BE2C (cell line): ENCODE results near the gene DLG2.
A peak's percentile ranks its signal among the peaks of the same experiment; 100 is the strongest.

Source experiments
- DNase-seq: peaks from one replicate; pipeline ENCODE4 v3.0.0-alpha.2; 2020
- H3K27me3 ChIP-seq: fragments of 250-450 bp; sonication (Bioruptor Pico); 2 replicates; pipeline ENCODE4 v1.5.1; 2020; ENCODE audit warnings: mild to moderate bottlenecking
- H3K36me3 ChIP-seq: fragments of 250-450 bp; sonication (Bioruptor Pico); 2 replicates; pipeline ENCODE4 v1.5.1; 2020; ENCODE audit warnings: mild to moderate bottlenecking
- H3K4me1 ChIP-seq: fragments of 250-450 bp; sonication (Bioruptor Pico); 2 replicates; pipeline ENCODE4 v1.5.1; 2020
- H3K4me3 ChIP-seq: 2 replicates; pipeline ENCODE4 v1.5.1; 2011; ENCODE audit warnings: low read depth, low read length
- H3K9me3 ChIP-seq: fragments of 250-450 bp; sonication (Bioruptor Pico); 2 replicates; pipeline ENCODE4 v1.5.1; 2020
- CTCF ChIP-seq: IDR thresholded peaks from 2 replicates; pipeline ENCODE4 v1.5.1; 2012; ENCODE audit warnings: mild to moderate bottlenecking, low read depth, low read length

The DLG2 gene

GRCh38 chr11:84234011-84234410 is 1393.1 kb downstream of the DLG2 start:
- H3K36me3 ChIP-seq: no peaks in the 10 kb centered on the region
- H3K27me3 ChIP-seq: no peaks in the 10 kb centered on the region
- peaks cover 23% of the 10 kb centered on the region for H3K4me1 ChIP-seq
- no peaks in the 10 kb centered on the region for H3K9me3 ChIP-seq
- H3K4me3 ChIP-seq: no peak overlapping the region
- DNase-seq: peak; percentile 13
- no peak for TF ChIP-seq CTCF

- H3K36me3 ChIP-seq: no peaks in the 10 kb centered on the region
- H3K4me1 ChIP-seq: peaks cover 29% of the 10 kb centered on the region
- no peak overlapping the region for H3K4me3 ChIP-seq
- no peak for DNase-seq
- TF ChIP-seq CTCF: no peak
- H3K9me3 ChIP-seq: no peaks in the 10 kb centered on the region
- no peaks in the 10 kb centered on the region for H3K27me3 ChIP-seq
Measured at GRCh38 chr11:84232511-84232910, 1394.6 kb downstream of the DLG2 start.

GRCh38 chr11:84230402-84230801 is 1396.7 kb downstream of the DLG2 start:
- H3K9me3 ChIP-seq: no peaks in the 10 kb centered on the region
- no peaks in the 10 kb centered on the region for H3K36me3 ChIP-seq
- H3K4me3 ChIP-seq: no peak overlapping the region
- H3K27me3 ChIP-seq: no peaks in the 10 kb centered on the region
- no peak for TF ChIP-seq CTCF
- peaks cover 29% of the 10 kb centered on the region for H3K4me1 ChIP-seq
- no peak for DNase-seq

GRCh38 chr11:84227970-84228665 is 1399.0 kb downstream of the DLG2 start:
- no peak for DNase-seq

GRCh38 chr11:84224042-84224441 is 1403.1 kb downstream of the DLG2 start:
- Histone ChIP-seq H3K4me3 (no peak overlapping the region), H3K9me3 (no peaks in the 10 kb centered on the region), H3K27me3 (no peaks in the 10 kb centered on the region), H3K4me1 (peaks cover 11% of the 10 kb centered on the region), H3K36me3 (no peaks in the 10 kb centered on the region)
- TF ChIP-seq CTCF: no peak
- no peak for DNase-seq

More at GRCh38 chr11:84227970-84228665, 1399.0 kb downstream of the DLG2 start:
- H3K36me3 ChIP-seq: no peaks in the 10 kb centered on the region
- TF ChIP-seq CTCF: no peak
- H3K27me3 ChIP-seq: no peaks in the 10 kb centered on the region
- H3K4me1 ChIP-seq: peaks cover 20% of the 10 kb centered on the region
- H3K4me3 ChIP-seq: no peak overlapping the region
- no peaks in the 10 kb centered on the region for H3K9me3 ChIP-seq

- DNase-seq: no peak
- Histone ChIP-seq H3K9me3 (no peaks in the 10 kb centered on the region), H3K4me3 (no peak overlapping the region), H3K36me3 (no peaks in the 10 kb centered on the region), H3K4me1 (peaks cover 5% of the 10 kb centered on the region), H3K27me3 (no peaks in the 10 kb centered on the region)
- TF ChIP-seq CTCF: no peak
Measured at GRCh38 chr11:84218318-84218717, 1408.8 kb downstream of the DLG2 start.
